Skeletal muscle satellite cell (primary cell): ENCODE data around the gene RPL9.
A peak's percentile ranks its signal among the peaks of the same experiment; 100 is the strongest.
"Not testable (repeated sequence)": the region's sequence is repeated elsewhere in the genome, so short reads cannot be mapped to it uniquely, and the experiment has no call there.

Experiments used
- H3K27me3 ChIP-seq: 2 replicates; pipeline ENCODE4 v1.7.0; 2013; ENCODE audit warnings: low read length; ENCODE audit not compliant: control insufficient read depth, insufficient read depth
- H3K36me3 ChIP-seq: 2 replicates; pipeline ENCODE4 v1.7.0; 2013; ENCODE audit warnings: mild to moderate bottlenecking, control low read depth, low read length; ENCODE audit not compliant: insufficient read depth
- H3K4me1 ChIP-seq: 2 replicates; pipeline ENCODE4 v1.7.0; 2013; ENCODE audit warnings: low read length; ENCODE audit not compliant: control insufficient read depth, insufficient read depth
- H3K4me2 ChIP-seq: 2 replicates; pipeline ENCODE4 v1.7.0; 2013; ENCODE audit warnings: mild to moderate bottlenecking, low read length
- H3K4me3 ChIP-seq: 2 replicates; pipeline ENCODE4 v1.7.0; 2013; ENCODE audit warnings: low read length
- H3K9ac ChIP-seq: 2 replicates; pipeline ENCODE4 v1.7.0; 2013; ENCODE audit warnings: mild to moderate bottlenecking, low read depth, low read length, moderate library complexity
- H3K9me3 ChIP-seq: replicated peaks from 2 replicates; pipeline ENCODE4 v1.7.0; 2013; ENCODE audit warnings: mild to moderate bottlenecking, control low read depth, low read length

Gene RPL9

GRCh38 chr4:39464886-39465501, 6.3 kb upstream of the RPL9 start:
- Histone ChIP-seq H3K4me2 (peak overlapping the region; percentile 36), H3K9me3 (no peaks in the 10 kb centered on the region), H3K36me3 (peaks cover 10% of the 10 kb centered on the region), H3K4me3 (no peak overlapping the region), H3K4me1 (peaks cover 9% of the 10 kb centered on the region), H3K9ac (peak overlapping the region; percentile 21), H3K27me3 (no peaks in the 10 kb centered on the region)

GRCh38 chr4:39458161-39458504, 589 bp downstream of the RPL9 start:
- not testable (repeated sequence) for H3K27me3 ChIP-seq, H3K9me3 ChIP-seq
- peak overlapping the region; percentile 91 for H3K4me2 ChIP-seq
- H3K36me3 ChIP-seq, result peaks cover 51% of the 10 kb centered on the region
- peaks cover 11% of the 10 kb centered on the region for H3K4me1 ChIP-seq
- H3K4me3 ChIP-seq, result peak overlapping the region; percentile 94
- peak overlapping the region; percentile 98 for H3K9ac ChIP-seq

GRCh38 chr4:39456946-39457763, 1.6 kb downstream of the RPL9 start:
- peak overlapping the region; percentile 91 for H3K4me2 ChIP-seq
- H3K4me1 ChIP-seq, result peaks cover 11% of the 10 kb centered on the region
- H3K9me3 ChIP-seq, result no peaks in the 10 kb centered on the region
- no peaks in the 10 kb centered on the region for H3K27me3 ChIP-seq
- H3K9ac ChIP-seq, result peak overlapping the region; percentile 98
- H3K36me3 ChIP-seq, result peaks cover 61% of the 10 kb centered on the region
- peak overlapping the region; percentile 94 for H3K4me3 ChIP-seq

- H3K27me3 ChIP-seq, result no peaks in the 10 kb centered on the region
- H3K36me3 ChIP-seq, result peaks cover 78% of the 10 kb centered on the region
- H3K4me3 ChIP-seq, result no peak overlapping the region
- peak overlapping the region; percentile 91 for H3K4me2 ChIP-seq
- no peak overlapping the region for H3K9ac ChIP-seq
- H3K4me1 ChIP-seq, result peaks cover 11% of the 10 kb centered on the region
- no peaks in the 10 kb centered on the region for H3K9me3 ChIP-seq
Measured at GRCh38 chr4:39455486-39455885, 3.2 kb downstream of the RPL9 start.

- Histone ChIP-seq H3K4me2 (no peak overlapping the region), H3K27me3 (no peaks in the 10 kb centered on the region), H3K4me1 (peaks cover 11% of the 10 kb centered on the region), H3K36me3 (peaks cover 84% of the 10 kb centered on the region), H3K4me3 (no peak overlapping the region), H3K9ac (no peak overlapping the region), H3K9me3 (no peaks in the 10 kb centered on the region)
Measured at GRCh38 chr4:39453738-39454137, 5.0 kb downstream of the RPL9 start.

- peaks cover 11% of the 10 kb centered on the region for H3K4me1 ChIP-seq
- H3K4me2 ChIP-seq, result no peak overlapping the region
- peaks cover 81% of the 10 kb centered on the region for H3K36me3 ChIP-seq
- H3K9ac ChIP-seq, result no peak overlapping the region
- H3K27me3 ChIP-seq, result no peaks in the 10 kb centered on the region
- no peak overlapping the region for H3K4me3 ChIP-seq
- H3K9me3 ChIP-seq, result no peaks in the 10 kb centered on the region
Measured at GRCh38 chr4:39452860-39453587, 5.7 kb downstream of the RPL9 start.

GRCh38 chr4:39452153-39452859, 6.4 kb downstream of the RPL9 start:
- H3K4me3 ChIP-seq, result no peak overlapping the region
- H3K4me2 ChIP-seq, result no peak overlapping the region
- no peaks in the 10 kb centered on the region for H3K27me3 ChIP-seq
- H3K9ac ChIP-seq, result no peak overlapping the region
- peaks cover 73% of the 10 kb centered on the region for H3K36me3 ChIP-seq
- peaks cover 10% of the 10 kb centered on the region for H3K4me1 ChIP-seq
- H3K9me3 ChIP-seq, result no peaks in the 10 kb centered on the region

GRCh38 chr4:39451423-39452023, 7.2 kb downstream of the RPL9 start:
- no peak overlapping the region for H3K9ac ChIP-seq
- no peak overlapping the region for H3K4me3 ChIP-seq
- H3K4me2 ChIP-seq, result no peak overlapping the region
- H3K36me3 ChIP-seq, result peaks cover 66% of the 10 kb centered on the region
- H3K9me3 ChIP-seq, result no peaks in the 10 kb centered on the region
- H3K27me3 ChIP-seq, result no peaks in the 10 kb centered on the region
- peaks cover 6% of the 10 kb centered on the region for H3K4me1 ChIP-seq

- Histone ChIP-seq H3K9me3 (no peaks in the 10 kb centered on the region), H3K36me3 (peaks cover 56% of the 10 kb centered on the region), H3K4me1 (peaks cover 5% of the 10 kb centered on the region), H3K4me3 (no peak overlapping the region), H3K4me2 (no peak overlapping the region), H3K9ac (no peak overlapping the region), H3K27me3 (no peaks in the 10 kb centered on the region)
Measured at GRCh38 chr4:39450618-39451017, 8.1 kb downstream of the RPL9 start.

- H3K27me3 ChIP-seq, result no peaks in the 10 kb centered on the region
- no peaks in the 10 kb centered on the region for H3K9me3 ChIP-seq
- peaks cover 21% of the 10 kb centered on the region for H3K36me3 ChIP-seq
- H3K4me3 ChIP-seq, result peak overlapping the region; percentile 48
- no peak overlapping the region for H3K9ac ChIP-seq
- peaks cover 5% of the 10 kb centered on the region for H3K4me1 ChIP-seq
- peak overlapping the region; percentile 74 for H3K4me2 ChIP-seq
Measured at GRCh38 chr4:39446842-39447573, 11.7 kb downstream of the RPL9 start.
